Measurements from ENCODE around the gene APH1B.

The APH1B gene

GRCh38 chr15:63254991-63255390 is 22.4 kb upstream of the APH1B start:
- DNase-seq: no peak

GRCh38 chr15:63255489-63255990 is 21.9 kb upstream of the APH1B start:
- no peak for DNase-seq

- DNase-seq: no peak
These were observed 20.8 kb upstream of the APH1B start for GRCh38 chr15:63256433-63257274.

GRCh38 chr15:63258658-63259057 is 18.7 kb upstream of the APH1B start:
- DNase-seq: no peak

GRCh38 chr15:63260791-63261190 is 16.6 kb upstream of the APH1B start:
- no peak for DNase-seq

GRCh38 chr15:63261311-63261710 is 16.1 kb upstream of the APH1B start:
- DNase-seq: no peak

- no peak for DNase-seq
These were observed 13.9 kb upstream of the APH1B start for GRCh38 chr15:63263519-63263918.

GRCh38 chr15:63264688-63265293 is 12.6 kb upstream of the APH1B start:
- DNase-seq: no peak

GRCh38 chr15:63274427-63274826 is 3.0 kb upstream of the APH1B start:
- DNase-seq: no peak

- no peak for DNase-seq
These were observed 915 bp upstream of the APH1B start for GRCh38 chr15:63276342-63277037.

GRCh38 chr15:63277893-63278456 is 570 bp downstream of the APH1B start:
- no peak for DNase-seq

GRCh38 chr15:63283126-63283525 is 5.7 kb downstream of the APH1B start:
- DNase-seq: no peak

- no peak for DNase-seq
These were observed 6.9 kb downstream of the APH1B start for GRCh38 chr15:63284335-63284734.

GRCh38 chr15:63287109-63287508 is 9.7 kb downstream of the APH1B start:
- DNase-seq: no peak

- no peak for DNase-seq
These were observed 10.9 kb downstream of the APH1B start for GRCh38 chr15:63288342-63288741.

GRCh38 chr15:63288778-63289378 is 11.5 kb downstream of the APH1B start:
- DNase-seq: no peak

GRCh38 chr15:63291507-63291906 is 14.1 kb downstream of the APH1B start:
- no peak for DNase-seq

- DNase-seq: no peak
These were observed 14.8 kb downstream of the APH1B start for GRCh38 chr15:63292241-63292640.

- no peak for DNase-seq
These were observed 15.4 kb downstream of the APH1B start for GRCh38 chr15:63292771-63293170.

GRCh38 chr15:63294359-63294758 is 17.0 kb downstream of the APH1B start:
- no peak for DNase-seq

- no peak for DNase-seq
These were observed 17.9 kb downstream of the APH1B start for GRCh38 chr15:63295341-63295740.

GRCh38 chr15:63296195-63296594 is 18.8 kb downstream of the APH1B start:
- no peak for DNase-seq
